Liver (tissue), 9 donors: ENCODE results near the gene M1AP. TPM values are rescaled to one million over a fixed set of nuclear protein-coding genes. Genes with fewer than 3 reads are reported as not detected.

Source experiments
- DNase-seq: peaks from one replicate; pipeline ENCODE4 v3.0.0-alpha.2; 2017; ENCODE audit warnings: low spot score
- H3K27ac ChIP-seq, 2 donors: one replicate each; pipeline ENCODE4 v1.7.0; 2013; ENCODE audit warnings: inconsistent platforms in 2 of 2, low read length in 2 of 2, control low read depth in 1 of 2, low read depth in 1 of 2, mild to moderate bottlenecking in 1 of 2
- H3K27me3 ChIP-seq, 4 donors: one replicate each; pipeline versions ENCODE4 v1.6.1 to v1.7.0; 2013; ENCODE audit warnings: low read length in 3 of 4, inconsistent platforms in 1 of 4, mild to moderate bottlenecking in 1 of 4, moderate library complexity in 1 of 4; ENCODE audit not compliant: control insufficient read depth in 4 of 4, insufficient read depth in 4 of 4
- H3K36me3 ChIP-seq, 4 donors: one replicate each; pipeline versions ENCODE4 v1.6.1 to v1.7.0; 2013; ENCODE audit warnings: low read length in 3 of 4, mild to moderate bottlenecking in 3 of 4, low read depth in 1 of 4, moderate library complexity in 1 of 4; ENCODE audit not compliant: control insufficient read depth in 4 of 4, insufficient read depth in 3 of 4
- H3K4me1 ChIP-seq, 4 donors: one replicate each; pipeline versions ENCODE4 v1.6.1 to v1.7.0; 2013; ENCODE audit warnings: low read length in 3 of 4, mild to moderate bottlenecking in 3 of 4, moderate library complexity in 1 of 4; ENCODE audit not compliant: control insufficient read depth in 4 of 4, insufficient read depth in 4 of 4
- H3K4me3 ChIP-seq, 3 donors: one replicate each; pipeline versions ENCODE4 v1.6.1 to v1.7.0; 2013; ENCODE audit warnings: low read length in 3 of 3, control low read depth in 1 of 3, low read depth in 1 of 3, mild to moderate bottlenecking in 1 of 3
- H3K9ac ChIP-seq, 2 donors: one replicate each; pipeline ENCODE4 v1.7.0; 2013; ENCODE audit warnings: low read length in 2 of 2, mild to moderate bottlenecking in 2 of 2, moderate library complexity in 2 of 2, control low read depth in 1 of 2, low read depth in 1 of 2
- H3K9me3 ChIP-seq, 4 donors: one replicate each; pipeline versions ENCODE4 v1.6.1 to v1.7.0; 2013; ENCODE audit warnings: low read length in 3 of 4; ENCODE audit not compliant: control insufficient read depth in 4 of 4
- EGR1 ChIP-seq, 2 donors: IDR thresholded peaks; 2 replicates each; pipeline ENCODE4 v1.6.1; 2016 to 2018; ENCODE audit warnings: antibody characterized with exemption in 2 of 2, low read depth in 2 of 2
- FOXA1 ChIP-seq: IDR thresholded peaks from 2 replicates; pipeline ENCODE4 v1.6.1; 2016; ENCODE audit warnings: antibody characterized with exemption
- FOXA2 ChIP-seq: IDR thresholded peaks from 2 replicates; pipeline ENCODE4 v1.6.1; 2016; ENCODE audit warnings: antibody characterized with exemption
- GABPA ChIP-seq, 2 donors: IDR thresholded peaks in 1 of 2; conservative IDR thresholded peaks in 1 of 2; 2 replicates each; pipeline ENCODE4 v1.6.1; 2016; ENCODE audit warnings: antibody characterized with exemption in 2 of 2, mild to moderate bottlenecking in 1 of 2, moderate library complexity in 1 of 2
- HNF4A ChIP-seq, 2 donors: conservative IDR thresholded peaks; 2 replicates each; pipeline ENCODE4 v1.6.1; 2016; ENCODE audit warnings: antibody characterized with exemption in 2 of 2, mild to moderate bottlenecking in 2 of 2
- HNF4G ChIP-seq: IDR thresholded peaks from 2 replicates; pipeline ENCODE4 v1.6.1; 2016; ENCODE audit warnings: antibody characterized with exemption
- JUND ChIP-seq, 2 donors: IDR thresholded peaks; 2 replicates each; pipeline ENCODE4 v1.6.1; 2016; ENCODE audit warnings: antibody characterized with exemption in 2 of 2
- NR2F2 ChIP-seq: IDR thresholded peaks from 2 replicates; pipeline ENCODE4 v1.6.1; 2016; ENCODE audit warnings: antibody characterized with exemption
- RAD21 ChIP-seq, 2 donors: IDR thresholded peaks; 2 replicates each; pipeline ENCODE4 v1.6.1; 2016; ENCODE audit warnings: antibody characterized with exemption in 2 of 2, mild to moderate bottlenecking in 2 of 2
- RXRA ChIP-seq, 2 donors: IDR thresholded peaks; 2 replicates each; pipeline ENCODE4 v1.6.1; 2017 to 2018; ENCODE audit warnings: antibody characterized with exemption in 2 of 2, mild to moderate bottlenecking in 1 of 2
- SP1 ChIP-seq: IDR thresholded peaks from 2 replicates; pipeline ENCODE4 v1.6.1; 2018; ENCODE audit warnings: antibody characterized with exemption, mild to moderate bottlenecking
- TAF1 ChIP-seq: conservative IDR thresholded peaks from 2 replicates; pipeline ENCODE4 v1.6.1; 2016; ENCODE audit warnings: antibody characterized with exemption, mild to moderate bottlenecking
- YY1 ChIP-seq: IDR thresholded peaks from 2 replicates; pipeline ENCODE4 v1.6.1; 2016; ENCODE audit warnings: antibody characterized with exemption, mild to moderate bottlenecking
- WGBS: extraction: QIAGEN DNeasy Blood & Tissue Kit; methylation state at CpG from one replicate; pipeline ENCODE4 v1.1.7; 2013; 5-methylcytosine and 5-hydroxymethylcytosine counted together
- polyA plus RNA-seq, 2 donors: library from polyadenylated mRNA; stranded (reverse) in 1 of 2; unstranded in 1 of 2; fragments of 200-250 nt in 1 of 2; fragments of >200 nt in 1 of 2; fragmentation: Nextera tagmentation in 1 of 2; extraction: Ambion mirVana in 1 of 2; gene quantifications; one replicate each; pipeline versions ENCODE4 v1.2.1 to v1.2.3, GENCODE V29; 2013 to 2015
- total RNA-seq, 2 donors: library from RNA; depleted of rRNA; stranded (reverse); fragments of >200 nt; gene quantifications; one replicate each; pipeline ENCODE4 v1.2.3, GENCODE V29; 2014
- TF ChIP-seq, protein P1 (sequence below): IDR thresholded peaks from 2 replicates; pipeline ENCODE4 v1.6.1; 2016; ENCODE audit warnings: antibody characterized with exemption
- TF ChIP-seq, protein P2 (sequence below): IDR thresholded peaks from 2 replicates; pipeline ENCODE4 v1.6.1; 2016; ENCODE audit warnings: antibody characterized with exemption
- TF ChIP-seq, protein P3 (sequence below): IDR thresholded peaks from 2 replicates; pipeline ENCODE4 v1.6.1; 2016; ENCODE audit warnings: antibody characterized with exemption, mild to moderate bottlenecking
- TF ChIP-seq, protein P4 (sequence below): fragments of 150-350 bp; IDR thresholded peaks from 2 replicates; pipeline ENCODE4 v1.5.1; 2017; ENCODE audit warnings: improper control_type of control experiment, low read depth, low read length; ENCODE audit not compliant: missing input control
- TF ChIP-seq, protein P5 (sequence below): IDR thresholded peaks from 2 replicates; pipeline ENCODE4 v1.6.1; 2016; ENCODE audit warnings: antibody characterized with exemption
- donor health status: healthy.
- donor health status: healthy.
- donor health status: healthy.
- donor health status: healthy.
- donor health status: healthy.

M1AP gene
- total and polyA plus RNA-seq, 4 donors = under 0.01 to 0.38 (median 0.08) TPM

DNA sequence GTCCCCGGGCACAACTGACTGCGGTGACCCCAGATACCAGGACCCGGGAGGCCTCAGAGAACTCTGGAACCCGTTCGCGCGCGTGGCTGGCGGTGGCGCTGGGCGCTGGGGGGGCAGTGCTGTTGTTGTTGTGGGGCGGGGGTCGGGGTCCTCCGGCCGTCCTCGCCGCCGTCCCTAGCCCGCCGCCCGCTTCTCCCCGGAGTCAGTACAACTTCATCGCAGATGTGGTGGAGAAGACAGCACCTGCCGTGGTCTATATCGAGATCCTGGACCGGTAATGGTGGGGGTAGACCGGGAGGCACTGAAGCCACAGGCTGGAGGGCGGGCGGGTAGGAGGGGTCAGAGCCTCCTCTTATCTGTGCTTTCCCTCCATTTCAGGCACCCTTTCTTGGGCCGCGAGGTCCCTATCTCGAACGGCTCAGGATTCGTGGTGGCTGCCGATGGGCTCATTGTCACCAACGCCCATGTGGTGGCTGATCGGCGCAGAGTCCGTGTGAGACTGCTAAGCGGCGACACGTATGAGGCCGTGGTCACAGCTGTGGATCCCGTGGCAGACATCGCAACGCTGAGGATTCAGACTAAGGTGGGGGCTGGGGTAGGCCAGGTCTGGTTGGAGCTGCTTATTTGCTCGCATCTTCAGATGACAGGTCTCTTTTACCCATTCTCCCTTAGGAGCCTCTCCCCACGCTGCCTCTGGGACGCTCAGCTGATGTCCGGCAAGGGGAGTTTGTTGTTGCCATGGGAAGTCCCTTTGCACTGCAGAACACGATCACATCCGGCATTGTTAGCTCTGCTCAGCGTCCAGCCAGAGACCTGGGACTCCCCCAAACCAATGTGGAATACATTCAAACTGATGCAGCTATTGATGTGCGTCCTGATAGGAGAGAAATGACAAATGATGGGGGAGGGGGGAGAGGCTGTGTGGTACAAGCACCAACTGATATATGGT, 117.6 kb downstream of the M1AP start (continued):
- TF ChIP-seq, protein P1, sequence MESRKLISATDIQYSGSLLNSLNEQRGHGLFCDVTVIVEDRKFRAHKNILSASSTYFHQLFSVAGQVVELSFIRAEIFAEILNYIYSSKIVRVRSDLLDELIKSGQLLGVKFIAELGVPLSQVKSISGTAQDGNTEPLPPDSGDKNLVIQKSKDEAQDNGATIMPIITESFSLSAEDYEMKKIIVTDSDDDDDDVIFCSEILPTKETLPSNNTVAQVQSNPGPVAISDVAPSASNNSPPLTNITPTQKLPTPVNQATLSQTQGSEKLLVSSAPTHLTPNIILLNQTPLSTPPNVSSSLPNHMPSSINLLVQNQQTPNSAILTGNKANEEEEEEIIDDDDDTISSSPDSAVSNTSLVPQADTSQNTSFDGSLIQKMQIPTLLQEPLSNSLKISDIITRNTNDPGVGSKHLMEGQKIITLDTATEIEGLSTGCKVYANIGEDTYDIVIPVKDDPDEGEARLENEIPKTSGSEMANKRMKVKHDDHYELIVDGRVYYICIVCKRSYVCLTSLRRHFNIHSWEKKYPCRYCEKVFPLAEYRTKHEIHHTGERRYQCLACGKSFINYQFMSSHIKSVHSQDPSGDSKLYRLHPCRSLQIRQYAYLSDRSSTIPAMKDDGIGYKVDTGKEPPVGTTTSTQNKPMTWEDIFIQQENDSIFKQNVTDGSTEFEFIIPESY = no peak

DNA sequence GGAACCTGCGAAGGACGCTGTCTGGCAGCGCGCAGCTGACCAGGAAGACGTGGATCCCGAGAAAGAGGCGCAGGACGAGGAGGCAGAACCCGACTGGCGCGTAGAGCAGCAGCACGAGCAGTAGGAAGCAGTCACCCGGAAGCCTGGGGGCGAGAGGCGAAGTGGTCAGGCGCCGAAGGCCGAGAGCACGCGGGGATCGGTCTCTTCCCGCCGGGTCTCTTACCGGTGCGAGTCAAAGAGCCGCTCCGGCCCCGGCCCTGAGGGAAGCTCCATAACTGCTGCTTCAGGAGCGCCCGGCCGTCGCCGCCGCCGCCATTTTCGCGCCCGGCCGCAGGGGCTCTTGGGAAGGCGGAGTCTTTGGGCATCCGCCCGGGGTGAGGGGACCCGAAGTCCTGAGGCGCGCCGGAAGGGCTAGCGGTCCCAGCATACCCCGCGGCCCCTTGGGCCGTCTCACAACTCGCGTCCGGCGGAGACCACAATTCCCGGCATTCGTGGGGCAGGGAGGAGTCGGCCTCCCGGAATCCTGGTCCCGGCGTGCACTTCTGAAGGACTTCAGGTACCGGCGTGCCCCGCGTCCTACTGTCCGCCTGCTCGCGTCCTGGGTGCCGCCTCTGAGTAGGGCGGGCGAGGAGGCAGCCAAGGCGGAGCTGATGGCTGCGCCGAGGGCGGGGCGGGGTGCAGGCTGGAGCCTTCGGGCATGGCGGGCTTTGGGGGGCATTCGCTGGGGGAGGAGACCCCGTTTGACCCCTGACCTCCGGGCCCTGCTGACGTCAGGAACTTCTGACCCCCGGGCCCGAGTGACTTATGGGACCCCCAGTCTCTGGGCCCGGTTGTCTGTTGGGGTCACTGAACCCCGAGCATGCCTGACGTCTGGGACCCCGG, 118.5 kb downstream of the M1AP start, which contains the start of the genes AUP1 and HTRA2:
Gene AUP1, minus strand, starts transcription at position 350 of the 882 bp plus-strand sequence. Its CDS starts 77 bp downstream, at position 273.
Gene HTRA2, plus strand, starts transcription at position 577 of the 882 bp plus-strand sequence. Its CDS starts 74 bp downstream, at position 651.
- Histone ChIP-seq H3K36me3 (peaks cover 9 to 26% (median 17%) of the 10 kb centered on the region in 4 donors), H3K9me3 (no peaks in the 10 kb centered on the region), H3K4me3 (peak within 1 kb of the TSS; percentile 67 to 100 (median 97)), H3K27ac (peak within 1 kb of the TSS; percentile 80 to 85), H3K9ac (peak within 1 kb of the TSS; percentile 74 to 86), H3K27me3 (no peaks in the 10 kb centered on the region), H3K4me1 (peaks cover 8 to 26% (median 19%) of the 10 kb centered on the region in 4 donors)
- TF ChIP-seq EGR1 (IDR thresholded peaks at IDR 0.05; ENCODE audit: low read depth in 2 of 2) (peak; percentile 49 to 65), NR2F2 (peak; percentile 73), RAD21 (IDR thresholded peaks at IDR 0.05) (peak; percentile 67 to 68), RXRA (IDR thresholded peaks at IDR 0.05) (peak; percentile 72 to 87), JUND (IDR thresholded peaks at IDR 0.05) (peak; percentile 62 to 72), FOXA1 (peak; percentile 76), YY1 (peak; percentile 99), FOXA2 (no peak), GABPA (IDR thresholded peaks at IDR 0.05 in 1 of 2, conservative IDR thresholded peaks at IDR 0.05 in 1 of 2) (peak; percentile 67 to 96), HNF4A (conservative IDR thresholded peaks at IDR 0.05) (peak; percentile 69 to 82), HNF4G (no peak), SP1 (peak; percentile 94), TAF1 (peak; percentile 46)
- TF ChIP-seq, protein P2, sequence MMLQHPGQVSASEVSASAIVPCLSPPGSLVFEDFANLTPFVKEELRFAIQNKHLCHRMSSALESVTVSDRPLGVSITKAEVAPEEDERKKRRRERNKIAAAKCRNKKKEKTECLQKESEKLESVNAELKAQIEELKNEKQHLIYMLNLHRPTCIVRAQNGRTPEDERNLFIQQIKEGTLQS = no peak
- TF ChIP-seq, protein P3, sequence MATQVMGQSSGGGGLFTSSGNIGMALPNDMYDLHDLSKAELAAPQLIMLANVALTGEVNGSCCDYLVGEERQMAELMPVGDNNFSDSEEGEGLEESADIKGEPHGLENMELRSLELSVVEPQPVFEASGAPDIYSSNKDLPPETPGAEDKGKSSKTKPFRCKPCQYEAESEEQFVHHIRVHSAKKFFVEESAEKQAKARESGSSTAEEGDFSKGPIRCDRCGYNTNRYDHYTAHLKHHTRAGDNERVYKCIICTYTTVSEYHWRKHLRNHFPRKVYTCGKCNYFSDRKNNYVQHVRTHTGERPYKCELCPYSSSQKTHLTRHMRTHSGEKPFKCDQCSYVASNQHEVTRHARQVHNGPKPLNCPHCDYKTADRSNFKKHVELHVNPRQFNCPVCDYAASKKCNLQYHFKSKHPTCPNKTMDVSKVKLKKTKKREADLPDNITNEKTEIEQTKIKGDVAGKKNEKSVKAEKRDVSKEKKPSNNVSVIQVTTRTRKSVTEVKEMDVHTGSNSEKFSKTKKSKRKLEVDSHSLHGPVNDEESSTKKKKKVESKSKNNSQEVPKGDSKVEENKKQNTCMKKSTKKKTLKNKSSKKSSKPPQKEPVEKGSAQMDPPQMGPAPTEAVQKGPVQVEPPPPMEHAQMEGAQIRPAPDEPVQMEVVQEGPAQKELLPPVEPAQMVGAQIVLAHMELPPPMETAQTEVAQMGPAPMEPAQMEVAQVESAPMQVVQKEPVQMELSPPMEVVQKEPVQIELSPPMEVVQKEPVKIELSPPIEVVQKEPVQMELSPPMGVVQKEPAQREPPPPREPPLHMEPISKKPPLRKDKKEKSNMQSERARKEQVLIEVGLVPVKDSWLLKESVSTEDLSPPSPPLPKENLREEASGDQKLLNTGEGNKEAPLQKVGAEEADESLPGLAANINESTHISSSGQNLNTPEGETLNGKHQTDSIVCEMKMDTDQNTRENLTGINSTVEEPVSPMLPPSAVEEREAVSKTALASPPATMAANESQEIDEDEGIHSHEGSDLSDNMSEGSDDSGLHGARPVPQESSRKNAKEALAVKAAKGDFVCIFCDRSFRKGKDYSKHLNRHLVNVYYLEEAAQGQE = peak; percentile 87
- TF ChIP-seq, protein P1 = peak; percentile 97
- TF ChIP-seq, protein P4, sequence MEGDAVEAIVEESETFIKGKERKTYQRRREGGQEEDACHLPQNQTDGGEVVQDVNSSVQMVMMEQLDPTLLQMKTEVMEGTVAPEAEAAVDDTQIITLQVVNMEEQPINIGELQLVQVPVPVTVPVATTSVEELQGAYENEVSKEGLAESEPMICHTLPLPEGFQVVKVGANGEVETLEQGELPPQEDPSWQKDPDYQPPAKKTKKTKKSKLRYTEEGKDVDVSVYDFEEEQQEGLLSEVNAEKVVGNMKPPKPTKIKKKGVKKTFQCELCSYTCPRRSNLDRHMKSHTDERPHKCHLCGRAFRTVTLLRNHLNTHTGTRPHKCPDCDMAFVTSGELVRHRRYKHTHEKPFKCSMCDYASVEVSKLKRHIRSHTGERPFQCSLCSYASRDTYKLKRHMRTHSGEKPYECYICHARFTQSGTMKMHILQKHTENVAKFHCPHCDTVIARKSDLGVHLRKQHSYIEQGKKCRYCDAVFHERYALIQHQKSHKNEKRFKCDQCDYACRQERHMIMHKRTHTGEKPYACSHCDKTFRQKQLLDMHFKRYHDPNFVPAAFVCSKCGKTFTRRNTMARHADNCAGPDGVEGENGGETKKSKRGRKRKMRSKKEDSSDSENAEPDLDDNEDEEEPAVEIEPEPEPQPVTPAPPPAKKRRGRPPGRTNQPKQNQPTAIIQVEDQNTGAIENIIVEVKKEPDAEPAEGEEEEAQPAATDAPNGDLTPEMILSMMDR = no peak
- TF ChIP-seq, protein P5, sequence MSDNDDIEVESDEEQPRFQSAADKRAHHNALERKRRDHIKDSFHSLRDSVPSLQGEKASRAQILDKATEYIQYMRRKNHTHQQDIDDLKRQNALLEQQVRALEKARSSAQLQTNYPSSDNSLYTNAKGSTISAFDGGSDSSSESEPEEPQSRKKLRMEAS = peak; percentile 93
- under 1% methylated on average over 87 of the region's 87 CpGs for WGBS
- peak; percentile 95 for DNase-seq
